NOMO-1 (cell line): ENCODE results near the gene FIBIN.

Experiments used
- DNase-seq, 2 experiments: peaks; one replicate each; lab custom pipeline; 2025; ENCODE audit not compliant: unreplicated experiment in 2 of 2; lab: John Stamatoyannopoulos, UW

FIBIN gene

GRCh38 chr11:27020751-27021150 is 26.8 kb downstream of the FIBIN start:
- no peak for DNase-seq

GRCh38 chr11:27022659-27023251 is 28.8 kb downstream of the FIBIN start:
- no peak for DNase-seq

GRCh38 chr11:27024865-27025264 is 31.0 kb downstream of the FIBIN start:
- DNase-seq, result no peak

- DNase-seq, result no peak
Measured at GRCh38 chr11:27025312-27025955, 31.5 kb downstream of the FIBIN start.

- DNase-seq, result no peak
Measured at GRCh38 chr11:27025957-27026733, 32.2 kb downstream of the FIBIN start.

GRCh38 chr11:27028561-27028965 is 34.7 kb downstream of the FIBIN start:
- DNase-seq, result no peak

GRCh38 chr11:27029966-27030365 is 36.1 kb downstream of the FIBIN start:
- no peak for DNase-seq

GRCh38 chr11:27031754-27032153 is 37.8 kb downstream of the FIBIN start:
- no peak for DNase-seq

GRCh38 chr11:27039873-27040272 is 46.0 kb downstream of the FIBIN start:
- DNase-seq, result no peak

GRCh38 chr11:27040302-27041115 is 46.6 kb downstream of the FIBIN start, which contains the start of gene BBOX1:
Gene BBOX1, plus strand, starts transcription at chr11:27040815. Its CDS starts 14,616 bp downstream, at chr11:27055431.
- DNase-seq, result peak; percentile 30 to 34

- peak; percentile 42 to 71 for DNase-seq
Measured at GRCh38 chr11:27041141-27041899, 47.4 kb downstream of the FIBIN start.
